OCI-LY7 (cell line): ENCODE measurements around the gene C8G. TPM values are rescaled to one million over a fixed set of nuclear protein-coding genes. Genes with fewer than 3 reads are reported as not detected.

Source experiments
- BruUV-seq: library from RNA; stranded (reverse); fragments of 400-500 nt; replicated peaks from 2 replicates; lab custom pipeline; 2021; lab: Mats Ljungman, UMichigan
- CTCF ChIA-PET: fragments of 300-600 bp; sonication (Branson Sonifier 250); formaldehyde crosslinking; loops from one replicate; lab custom pipeline; 2022; ENCODE audit warnings: antibody characterized with exemption; ENCODE audit not compliant: unreplicated experiment; lab: Charles Lee
- POLR2A ChIA-PET: fragments of 300-600 bp; sonication (Branson Sonifier 250); formaldehyde crosslinking; loops from one replicate; lab custom pipeline; 2022; ENCODE audit warnings: antibody characterized with exemption; lab: Charles Lee
- DNase-seq: peaks from one replicate; pipeline ENCODE4 v3.0.0-alpha.2; 2015; ENCODE audit warnings: low spot score
- H2AFZ ChIP-seq: fragments of 200-600 bp; sonication (generic), shearing (Covaris generic); 2 replicates; pipeline ENCODE4 v1.6.1; 2014; ENCODE audit warnings: mild to moderate bottlenecking, antibody characterized with exemption, low read length, moderate library complexity
- H3K27ac ChIP-seq: fragments of 200-600 bp; sonication (generic); 2 replicates; pipeline ENCODE4 v1.5.1; 2014; ENCODE audit warnings: mixed run types, low read depth, mild to moderate bottlenecking, moderate library complexity, low read length, inconsistent platforms; ENCODE audit not compliant: poor library complexity, severe bottlenecking
- H3K36me3 ChIP-seq: fragments of 200-600 bp; sonication (generic); 2 replicates; pipeline ENCODE4 v1.6.1; 2014; ENCODE audit warnings: mild to moderate bottlenecking, antibody characterized with exemption, low read length, moderate library complexity, mixed read lengths; ENCODE audit not compliant: insufficient read depth
- H3K4me1 ChIP-seq: fragments of 200-600 bp; sonication (generic); 2 replicates; pipeline ENCODE4 v1.5.1; 2014; ENCODE audit warnings: mild to moderate bottlenecking, low read length; ENCODE audit not compliant: insufficient read depth, poor library complexity, severe bottlenecking
- H3K4me2 ChIP-seq: fragments of 200-600 bp; sonication (generic); 2 replicates; pipeline ENCODE4 v1.6.1; 2014; ENCODE audit warnings: mild to moderate bottlenecking, low read length
- H3K4me3 ChIP-seq: fragments of 200-600 bp; sonication (generic); 2 replicates; pipeline ENCODE4 v1.5.1; 2014; ENCODE audit warnings: mild to moderate bottlenecking, low read depth, low read length; ENCODE audit not compliant: poor library complexity, severe bottlenecking
- H3K79me2 ChIP-seq: fragments of 200-600 bp; sonication (generic); 2 replicates; pipeline ENCODE4 v1.6.1; 2016; ENCODE audit warnings: low read depth, mild to moderate bottlenecking, low read length, moderate library complexity, mixed read lengths; ENCODE audit not compliant: insufficient read depth
- H3K9me2 ChIP-seq: fragments of 200-600 bp; sonication (generic); 2 replicates; pipeline ENCODE4 v1.6.1; 2016; ENCODE audit warnings: mild to moderate bottlenecking, low read length, mixed read lengths; ENCODE audit not compliant: insufficient read depth
- H3K9me3 ChIP-seq: fragments of 200-600 bp; sonication (generic); 2 replicates; pipeline ENCODE4 v1.6.1; 2014; ENCODE audit warnings: mild to moderate bottlenecking, mixed run types, low read length, mixed read lengths
- H4K20me1 ChIP-seq: fragments of 200-600 bp; sonication (generic); 2 replicates; pipeline ENCODE4 v1.6.1; 2014; ENCODE audit warnings: mild to moderate bottlenecking, antibody characterized with exemption, low read length, moderate library complexity, mixed read lengths; ENCODE audit not compliant: insufficient read depth
- CTCF ChIP-seq: fragments of 200-600 bp; sonication (generic); conservative IDR thresholded peaks from 2 replicates; pipeline ENCODE4 v1.5.1; 2014; ENCODE audit warnings: mild to moderate bottlenecking, antibody characterized with exemption, low read length, moderate library complexity, mixed read lengths
- EZH2phosphoT487 ChIP-seq: fragments of 200-600 bp; sonication (generic); IDR thresholded peaks from 2 replicates; pipeline ENCODE4 v1.6.1; 2018; ENCODE audit warnings: low read depth, borderline replicate concordance, mild to moderate bottlenecking, mixed run types, antibody characterized with exemption, low read length, moderate library complexity, mixed read lengths
- intact Hi-C: fragments of 100-400 bp; cut with micrococcal nuclease; formaldehyde crosslinking; loops from one replicate; pipeline ENCODE4 v1.10.0; 2022; ENCODE audit not compliant: unreplicated experiment
- total RNA-seq, 2 experiments: library from RNA; depleted of rRNA in 1 of 2; stranded (reverse); fragments of >200 nt in 1 of 2; shearing (Covaris generic) in 1 of 2; gene quantifications; 2 replicates each; pipeline ENCODE4 v1.2.3, GENCODE V29; 2014 to 2022

The C8G gene
- total RNA-seq, 2 experiments from 2014 or later, result 0.95 to 2.2 TPM

- H4K20me1 ChIP-seq, result no peaks in the 10 kb centered on the region
- TF ChIP-seq EZH2phosphoT487, result no peak
- no peak for TF ChIP-seq CTCF
- no peaks in the 10 kb centered on the region for H3K79me2 ChIP-seq
- intact Hi-C loops, result no loop called here
- no peaks in the 10 kb centered on the region for H3K9me2 ChIP-seq
- CTCF ChIA-PET, result no interaction called here
- H3K4me2 ChIP-seq, result no peak overlapping the region
- H3K4me1 ChIP-seq, result peaks cover 5% of the 10 kb centered on the region
- H3K4me3 ChIP-seq, result no peak overlapping the region
- H3K36me3 ChIP-seq, result peaks cover 86% of the 10 kb centered on the region
- H3K27ac ChIP-seq, result no peak overlapping the region
- H2AFZ ChIP-seq, result no peak overlapping the region
- POLR2A ChIA-PET, result no interaction called here
- DNase-seq, result no peak
- BruUV-seq, result no TSS peak
- no peaks in the 10 kb centered on the region for H3K9me3 ChIP-seq
These were observed 16.5 kb upstream of the C8G start for GRCh38 chr9:136928591-136928990.

DNA sequence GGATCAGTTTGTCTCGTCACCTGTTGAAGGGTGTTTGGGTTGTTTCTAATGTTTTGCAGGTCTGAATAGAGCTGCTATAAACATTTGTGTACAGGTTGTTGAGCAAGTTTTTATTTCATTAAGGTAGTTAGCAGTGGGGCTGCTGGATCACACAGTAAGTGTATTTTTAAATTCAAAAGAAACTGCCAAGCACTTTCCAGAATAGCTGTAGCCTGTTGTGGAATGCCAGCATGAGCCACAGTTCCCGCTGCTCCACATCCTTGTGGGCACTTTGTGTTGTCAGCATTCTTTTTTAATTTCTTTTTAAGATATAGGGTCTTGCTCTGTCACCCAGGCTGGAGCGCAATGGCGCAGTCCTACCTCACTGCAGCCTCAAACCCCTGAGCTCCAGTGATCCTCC lies 15.0 kb upstream of the C8G start:
- intact Hi-C loops, result no loop called here
- Histone ChIP-seq H3K4me3 (no peak overlapping the region), H4K20me1 (no peaks in the 10 kb centered on the region), H3K4me2 (no peak overlapping the region), H2AFZ (no peak overlapping the region), H3K27ac (no peak overlapping the region), H3K9me3 (no peaks in the 10 kb centered on the region), H3K4me1 (peaks cover 4% of the 10 kb centered on the region), H3K9me2 (no peaks in the 10 kb centered on the region), H3K79me2 (no peaks in the 10 kb centered on the region), H3K36me3 (peaks cover 86% of the 10 kb centered on the region)
- ChIA-PET CTCF (no interaction called here), POLR2A (interaction anchor here (0.7 kb wide), 1 partner anchor 19 kb away, joined by 3 read pairs; no protein-coding TSS in a partner anchor)
- TF ChIP-seq CTCF (no peak), EZH2phosphoT487 (no peak)
- BruUV-seq, result no TSS peak
- DNase-seq, result no peak

GRCh38 chr9:136931611-136932130 lies 13.4 kb upstream of the C8G start:
- Histone ChIP-seq H3K27ac (no peak overlapping the region), H4K20me1 (no peaks in the 10 kb centered on the region), H3K4me1 (peaks cover 13% of the 10 kb centered on the region), H3K9me3 (no peaks in the 10 kb centered on the region), H3K9me2 (no peaks in the 10 kb centered on the region), H3K4me2 (no peak overlapping the region), H3K4me3 (no peak overlapping the region), H3K36me3 (peaks cover 69% of the 10 kb centered on the region), H2AFZ (no peak overlapping the region), H3K79me2 (no peaks in the 10 kb centered on the region)
- intact Hi-C loops, result no loop called here
- POLR2A ChIA-PET, result no interaction called here
- TF ChIP-seq EZH2phosphoT487 (no peak), CTCF (no peak)
- DNase-seq, result no peak
- BruUV-seq, result no TSS peak
- CTCF ChIA-PET, result no interaction called here
